NCI-H1436 treated with DMSO at 0.1 percent for 48 hours (cell line): ENCODE measurements around the gene RALGPS1.

ENCODE experiments used
- DNase-seq: peaks from one replicate; lab custom pipeline; 2025; lab: John Stamatoyannopoulos, UW

RALGPS1 gene

DNA sequence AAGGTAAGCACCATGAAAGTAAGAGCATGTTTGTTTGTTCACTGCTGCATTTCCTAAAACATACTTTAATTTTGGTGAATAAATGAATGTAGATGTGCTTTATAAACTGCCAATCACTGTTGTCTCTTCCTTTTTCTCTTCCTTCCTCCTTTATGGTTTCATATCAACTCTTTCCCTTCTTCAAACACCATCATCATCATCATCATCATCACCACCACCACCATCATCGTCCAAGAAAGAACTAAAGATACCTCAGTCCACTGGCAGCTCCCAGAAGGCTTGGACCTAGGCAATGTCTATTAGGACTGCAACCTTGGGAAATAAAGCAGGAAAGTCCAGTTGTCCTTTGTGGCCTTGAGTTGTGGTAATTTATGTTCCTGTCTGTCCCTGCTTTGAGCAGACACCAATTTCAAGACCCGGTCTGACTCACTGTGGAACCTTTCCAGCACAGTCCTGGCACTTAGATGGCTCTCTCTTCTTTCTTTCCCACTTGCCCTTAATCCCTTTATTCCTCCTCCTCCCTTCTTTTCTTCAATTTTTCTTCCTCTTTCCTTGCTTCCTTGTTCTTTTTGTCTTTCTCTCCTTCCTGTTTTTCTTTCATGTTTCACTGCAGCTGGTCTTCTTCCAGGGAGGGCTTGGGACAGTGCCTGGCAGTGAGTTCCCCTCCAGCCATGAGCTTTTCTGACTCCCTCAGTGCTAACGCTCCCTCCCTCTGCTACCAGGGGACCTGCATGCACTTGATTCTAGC lies 108.5 kb downstream of the RALGPS1 start:
- DNase-seq, result no peak

DNA sequence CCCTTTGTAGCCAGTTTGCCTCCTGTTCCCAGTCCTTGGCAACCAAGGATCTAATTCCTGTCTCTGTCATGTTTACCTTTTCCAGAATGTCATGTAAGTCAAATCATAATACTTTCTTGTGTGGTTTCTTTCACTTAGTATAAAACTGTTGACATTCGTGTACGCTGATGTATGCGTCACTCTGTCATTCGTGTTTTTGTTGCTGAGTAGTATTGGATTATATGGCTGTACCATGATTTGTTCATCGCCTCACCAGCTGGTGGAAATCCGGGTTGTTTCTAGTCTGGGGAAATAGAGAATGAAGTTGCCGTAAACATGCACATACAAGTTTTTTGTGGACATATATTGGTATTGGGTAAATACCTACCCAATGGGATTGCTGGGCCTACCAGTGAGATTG lies 110.5 kb downstream of the RALGPS1 start:
- no peak for DNase-seq

DNA sequence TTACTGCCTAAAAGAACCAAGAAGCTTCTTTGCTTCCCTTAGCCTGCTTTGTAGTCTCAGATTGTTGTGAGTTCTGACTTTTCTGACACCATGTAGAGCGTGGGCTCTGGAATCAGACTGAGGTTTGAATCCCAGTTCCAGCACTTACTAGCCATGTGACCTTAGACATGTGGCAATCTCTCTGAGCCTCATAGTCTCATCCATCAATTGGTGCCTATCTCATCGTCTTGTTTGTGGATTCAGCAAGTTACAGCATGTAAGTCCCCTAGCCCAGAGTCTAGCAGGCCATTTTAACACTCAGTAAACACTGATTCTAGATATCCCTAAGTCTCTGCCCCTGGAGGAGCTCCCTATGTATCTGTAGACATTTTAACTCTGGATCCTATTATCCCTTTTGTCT lies 113.1 kb downstream of the RALGPS1 start:
- no peak for DNase-seq

DNA sequence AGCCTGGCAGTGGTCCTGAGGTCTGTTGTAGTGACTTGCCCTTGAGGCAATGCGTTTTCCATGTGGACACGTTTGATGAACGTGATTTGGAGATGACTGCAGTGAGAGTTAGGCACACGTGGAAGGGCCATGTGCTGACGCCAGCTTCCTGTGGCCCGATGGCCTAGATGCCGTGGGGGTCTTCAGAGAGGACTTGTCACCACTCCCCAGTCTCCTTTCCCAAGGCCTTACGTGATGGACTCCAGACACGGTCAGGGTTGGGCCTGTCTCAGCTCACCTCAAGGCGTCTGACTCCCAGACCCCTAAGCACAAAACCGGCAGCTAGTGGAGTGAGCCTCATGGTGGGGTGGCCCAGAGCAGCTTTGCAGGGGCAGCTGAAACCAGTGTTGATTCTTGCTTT lies 115.0 kb downstream of the RALGPS1 start:
- no peak for DNase-seq

DNA sequence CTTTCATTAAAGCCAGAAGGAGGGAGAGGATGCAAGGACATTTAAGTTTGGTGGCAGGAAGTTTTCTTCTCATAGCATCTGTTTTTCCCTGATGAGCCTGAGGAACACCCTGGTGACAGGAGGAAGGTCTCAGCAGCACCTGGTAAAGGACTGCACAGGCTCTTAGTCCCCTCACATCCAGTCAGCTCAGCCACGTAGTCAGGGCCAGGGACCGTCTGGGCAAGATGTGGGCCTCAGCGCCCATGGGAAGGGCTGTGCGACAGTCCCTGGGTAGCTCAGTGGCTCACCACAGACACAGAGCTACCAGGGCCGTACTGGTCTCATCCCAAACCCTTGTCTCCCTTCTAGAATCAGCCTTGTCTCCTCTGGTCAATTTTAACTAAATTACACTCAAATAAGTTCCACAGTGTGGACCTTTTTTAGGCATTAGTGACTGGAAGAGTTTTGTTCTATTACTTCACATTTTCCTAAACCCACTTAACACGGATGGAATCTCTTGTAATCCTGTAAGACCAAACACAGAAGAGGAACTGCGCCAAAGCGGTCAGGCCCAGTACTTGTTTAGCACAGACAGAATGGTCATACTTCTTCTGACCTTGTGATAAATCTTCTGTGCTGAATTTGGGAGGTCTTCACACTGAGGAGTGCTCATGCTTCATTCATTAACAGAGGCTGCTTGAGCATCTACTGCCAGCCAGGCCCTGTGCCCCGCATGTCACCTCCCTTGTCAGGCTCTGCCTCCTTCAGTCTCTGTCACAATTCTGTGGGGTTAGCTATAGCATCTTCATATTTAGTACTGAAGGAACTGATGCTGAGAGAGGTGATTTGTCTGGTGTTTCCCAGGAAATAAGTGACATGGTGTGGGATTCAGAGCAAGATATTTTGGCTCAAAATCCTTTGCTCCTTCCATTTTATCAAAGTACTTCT lies 116.5 kb downstream of the RALGPS1 start:
- DNase-seq, result no peak

DNA sequence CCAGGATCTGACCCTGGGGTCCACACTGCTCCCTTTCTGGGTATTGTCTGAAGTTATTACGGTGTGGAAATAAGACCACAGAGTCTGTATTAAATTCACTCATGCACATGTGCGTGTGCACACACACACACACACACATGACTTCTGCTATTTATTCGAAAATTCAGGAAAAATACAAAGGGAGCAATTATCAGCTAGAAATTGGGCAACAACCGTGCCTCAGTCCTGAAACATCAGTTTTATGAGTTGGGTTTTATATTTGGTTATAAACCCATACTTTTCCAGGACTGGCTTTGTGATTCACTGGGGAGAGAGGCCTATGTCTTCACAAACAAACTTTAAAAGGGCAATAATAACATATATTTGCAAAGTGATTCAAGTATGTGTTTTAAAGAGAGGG lies 117.7 kb downstream of the RALGPS1 start:
- DNase-seq, result no peak

DNA sequence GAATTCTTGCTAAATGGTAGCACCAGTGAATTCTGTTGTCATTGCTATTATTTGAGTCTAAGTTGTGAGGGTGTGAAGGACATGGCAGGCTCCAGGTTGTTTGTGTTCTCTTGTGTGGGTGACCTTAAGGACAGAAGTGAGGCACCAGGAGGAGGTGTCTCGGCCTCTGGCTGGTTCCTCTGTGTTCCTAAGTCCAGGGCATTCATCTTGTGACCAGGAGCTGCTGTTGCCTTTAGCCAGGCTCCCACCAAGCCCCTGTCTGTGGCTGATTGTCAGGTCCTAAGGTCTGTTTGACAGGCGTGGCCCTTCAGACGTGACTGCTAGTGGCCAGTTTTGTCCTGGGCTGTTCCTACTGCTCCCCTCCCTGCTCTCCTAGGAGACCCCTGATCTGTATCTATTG lies 118.5 kb downstream of the RALGPS1 start:
- no peak for DNase-seq

DNA sequence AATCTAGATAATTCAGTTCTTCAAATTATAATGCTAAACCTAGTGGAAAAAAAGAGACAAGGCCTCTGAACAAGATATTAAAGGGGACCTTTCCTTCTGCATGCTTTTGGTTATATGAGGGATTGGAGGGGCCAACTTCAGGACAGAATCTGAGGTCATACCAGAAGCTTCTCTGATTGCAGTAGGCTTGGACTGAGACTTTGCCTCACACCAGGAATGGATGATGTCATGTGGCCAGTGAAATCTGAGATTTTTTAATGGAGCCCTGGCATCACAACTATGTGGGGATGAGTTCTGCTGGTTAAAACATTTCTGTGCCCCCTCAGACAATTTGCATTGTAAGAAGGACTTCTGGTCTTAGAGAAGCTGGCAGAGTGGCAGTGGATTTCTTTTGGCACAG lies 119.2 kb downstream of the RALGPS1 start:
- no peak for DNase-seq

DNA sequence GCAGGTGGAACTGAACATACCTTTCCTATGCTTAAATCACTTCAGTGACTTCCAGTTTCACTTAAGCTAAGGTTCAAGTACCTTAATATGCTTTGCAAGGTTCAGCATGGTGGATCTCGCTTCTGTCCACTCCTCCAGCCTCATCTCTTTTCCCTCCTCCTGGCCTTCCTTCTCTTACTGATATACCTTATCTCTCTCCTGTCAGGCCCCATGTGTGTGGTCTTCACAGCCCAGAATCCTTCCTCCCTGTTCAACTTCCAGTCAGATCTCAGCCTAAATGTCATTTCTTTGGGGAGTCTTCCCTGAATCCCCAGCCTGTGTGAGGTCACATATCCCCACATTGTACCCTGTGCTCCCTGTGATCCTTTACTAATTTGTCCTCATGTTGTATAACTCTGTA lies 120.1 kb downstream of the RALGPS1 start:
- DNase-seq, result no peak

DNA sequence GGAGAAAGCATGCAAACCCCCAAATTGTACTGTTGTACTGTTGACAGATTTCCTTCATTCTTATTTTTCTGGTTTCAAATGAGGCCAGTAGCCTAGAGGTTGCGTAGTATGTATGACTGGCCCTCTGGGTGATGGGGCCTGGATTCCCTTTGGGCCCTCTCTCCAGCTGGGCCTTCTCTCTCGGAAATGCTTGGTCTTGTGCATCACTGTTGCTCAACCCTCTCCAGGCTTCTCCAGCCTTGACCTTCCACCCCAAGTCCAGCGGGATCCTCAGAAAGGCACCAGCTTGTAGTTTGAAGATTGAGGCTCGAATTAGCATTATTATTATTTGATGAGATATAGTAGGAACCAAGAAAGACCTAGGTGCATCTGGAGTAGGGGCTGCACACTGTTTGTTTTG lies 120.8 kb downstream of the RALGPS1 start:
- DNase-seq, result no peak

DNA sequence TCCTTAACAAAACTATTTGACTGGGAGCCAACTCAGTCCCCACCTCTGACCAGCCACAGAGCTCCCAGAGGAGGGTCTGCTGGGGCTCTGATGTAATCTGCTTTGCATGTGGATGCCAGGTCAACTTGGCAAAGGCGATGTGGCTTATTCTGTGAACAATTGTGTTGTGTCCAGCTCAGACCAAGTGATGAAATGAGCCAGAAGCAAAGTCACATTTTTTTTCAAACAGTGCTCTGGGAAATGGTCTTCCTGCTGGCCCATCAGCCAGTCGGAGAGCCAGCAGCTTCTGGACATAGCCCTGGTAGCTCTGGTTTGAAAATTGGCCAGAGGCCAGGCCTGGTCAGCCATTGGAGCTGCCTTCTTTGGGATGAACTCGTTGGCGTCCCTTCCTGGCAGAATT lies 121.4 kb downstream of the RALGPS1 start:
- DNase-seq, result no peak

DNA sequence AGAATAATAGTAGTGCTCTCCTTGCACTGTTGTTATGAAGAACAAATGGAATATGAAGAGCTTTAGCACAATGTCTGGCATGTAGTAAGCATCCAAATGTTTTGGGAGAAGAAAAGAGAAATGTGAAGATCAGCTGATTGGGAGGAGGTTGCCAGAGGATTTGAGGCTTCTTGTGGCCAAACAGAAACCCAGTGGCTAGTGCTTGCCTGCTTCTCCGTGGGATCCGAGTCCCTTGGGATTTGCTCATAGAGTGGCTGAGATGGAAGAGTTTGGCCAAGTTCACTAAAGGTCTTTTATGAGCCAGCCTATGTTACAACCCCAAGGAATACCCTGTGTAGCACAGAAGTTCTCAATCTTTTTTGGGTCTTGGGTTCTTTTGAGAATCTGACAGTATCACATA lies 121.9 kb downstream of the RALGPS1 start:
- no peak for DNase-seq

DNA sequence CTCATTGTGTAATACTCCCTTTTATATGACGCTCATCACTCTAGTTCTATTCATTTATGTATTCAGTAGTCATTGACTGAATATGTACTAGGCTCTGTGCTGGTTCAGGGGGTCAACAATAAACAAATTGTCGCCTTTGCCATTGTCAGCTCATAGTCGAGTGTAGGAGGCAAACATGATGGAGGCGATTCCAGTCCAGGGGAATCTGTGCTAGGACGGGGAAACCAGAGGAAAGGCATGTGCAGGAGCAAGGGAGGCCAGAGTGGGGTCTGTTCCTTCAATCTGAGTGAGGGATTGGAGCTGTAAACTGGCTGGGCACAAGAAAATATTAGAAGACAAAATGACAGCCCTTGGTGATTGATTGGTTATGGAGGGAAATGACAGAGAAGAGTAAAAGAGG lies 123.9 kb downstream of the RALGPS1 start:
- DNase-seq, result no peak

DNA sequence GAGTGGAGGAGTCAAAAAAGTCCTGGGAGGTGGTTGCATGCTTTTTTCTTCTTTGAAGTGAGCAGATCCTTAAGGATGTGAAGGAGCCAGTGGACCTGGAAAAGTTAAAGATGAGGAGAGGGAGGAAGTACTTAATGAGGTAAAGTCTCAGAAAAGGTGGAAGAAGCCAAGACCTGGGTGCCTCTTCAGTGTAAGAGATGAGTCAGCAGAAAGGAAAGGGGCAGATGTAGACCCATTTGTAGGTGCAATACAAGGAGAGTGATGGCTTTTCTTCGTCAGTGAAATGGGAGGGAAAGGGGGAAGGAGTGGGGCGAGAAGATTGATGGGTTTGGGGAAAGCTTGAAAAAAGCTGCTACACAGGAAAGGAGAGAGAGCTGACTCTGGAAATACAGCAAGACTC lies 124.9 kb downstream of the RALGPS1 start:
- no peak for DNase-seq

DNA sequence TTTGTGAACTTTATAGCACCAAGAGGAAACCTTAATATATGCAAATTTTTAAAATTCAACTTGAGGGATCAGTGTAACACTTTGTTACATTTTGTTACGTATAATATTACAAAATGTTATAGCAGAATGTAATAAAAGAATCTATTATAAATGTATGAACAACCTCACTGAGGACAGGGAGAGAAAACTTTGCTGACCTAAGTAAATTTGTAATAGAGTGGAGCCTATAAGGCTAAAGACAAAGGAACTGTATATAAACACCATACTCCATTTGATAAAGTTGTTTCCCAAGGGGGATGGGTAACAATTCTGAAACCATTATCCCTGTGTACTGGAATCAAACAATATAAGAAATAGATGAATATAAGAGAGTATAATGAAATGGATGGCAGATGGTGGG lies 130.6 kb downstream of the RALGPS1 start:
- no peak for DNase-seq

DNA sequence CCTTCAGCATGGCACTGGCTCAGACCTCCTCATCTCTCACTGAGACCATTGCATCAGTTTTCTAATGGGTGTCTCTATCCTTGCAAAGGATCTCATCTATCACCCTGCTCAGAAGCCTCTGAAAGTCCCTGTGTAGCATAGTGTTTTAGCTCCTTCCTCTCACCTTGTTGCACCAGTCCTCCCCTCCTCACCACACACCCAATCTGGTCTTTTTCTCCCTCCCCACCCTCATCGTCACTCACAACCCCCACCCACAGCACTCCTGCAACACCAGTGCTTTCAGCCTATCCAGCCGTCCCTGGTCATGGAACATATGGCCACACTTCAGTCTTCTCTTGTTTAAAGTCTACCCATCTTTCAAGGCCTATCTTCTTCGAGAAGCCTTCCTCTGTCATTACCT lies 133.4 kb downstream of the RALGPS1 start:
- no peak for DNase-seq

DNA sequence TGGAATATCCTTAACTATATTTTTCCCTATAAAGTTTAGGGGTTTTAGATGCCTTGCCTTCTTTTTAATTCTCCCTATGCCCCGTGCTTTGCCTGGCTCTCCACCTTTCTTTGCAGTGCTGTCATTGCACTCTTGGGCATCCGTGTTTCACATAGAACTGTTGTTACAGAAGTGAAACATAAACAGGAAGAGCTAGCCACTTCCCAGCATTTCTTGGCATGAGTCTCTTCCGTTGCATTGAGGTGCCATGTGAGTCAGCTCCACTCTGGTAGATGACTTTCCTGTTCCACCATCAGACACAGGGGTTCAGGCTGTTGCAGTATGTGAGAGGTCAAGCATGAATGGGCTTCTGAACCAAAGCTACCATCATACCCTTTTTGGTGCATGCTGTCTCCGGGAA lies 134.5 kb downstream of the RALGPS1 start:
- DNase-seq, result no peak

DNA sequence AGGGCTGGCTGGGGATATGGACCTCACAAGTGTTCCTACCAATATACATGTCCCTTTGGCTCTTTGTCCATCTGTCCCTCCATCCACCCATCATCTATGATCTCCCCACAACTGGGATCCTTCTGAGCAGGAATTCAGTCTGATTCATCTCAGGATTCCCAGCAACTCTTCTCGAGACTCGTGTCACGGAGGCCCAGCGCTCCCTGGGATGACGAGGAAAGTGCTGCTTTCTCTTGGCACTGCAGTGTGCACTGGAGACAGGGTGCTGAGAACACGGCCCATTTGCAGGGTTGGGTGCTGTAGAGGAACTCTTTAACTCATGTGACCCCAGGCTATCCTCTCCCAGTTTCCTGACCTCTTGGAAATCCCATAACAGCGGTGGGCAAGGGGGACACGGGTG lies 135.0 kb downstream of the RALGPS1 start:
- no peak for DNase-seq

DNA sequence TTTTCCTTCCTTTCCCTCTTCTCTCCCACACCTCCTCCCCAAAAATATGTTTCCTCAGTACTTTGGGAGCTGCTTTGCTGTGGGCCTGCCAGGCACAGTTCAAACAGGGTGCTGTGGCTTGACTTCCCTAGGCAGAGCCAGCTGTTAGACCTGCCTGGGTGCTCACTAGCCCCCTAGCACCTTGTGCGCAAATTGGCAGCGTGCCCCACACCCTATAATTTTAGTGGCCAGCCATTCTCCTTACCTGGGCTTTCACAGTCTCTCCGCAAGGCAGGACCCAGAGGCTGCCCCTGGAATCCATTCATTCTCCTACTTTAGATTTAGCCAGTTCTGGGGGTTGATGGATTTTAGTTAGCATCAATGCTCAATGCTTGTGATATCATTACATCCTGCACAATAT lies 135.6 kb downstream of the RALGPS1 start:
- no peak for DNase-seq

DNA sequence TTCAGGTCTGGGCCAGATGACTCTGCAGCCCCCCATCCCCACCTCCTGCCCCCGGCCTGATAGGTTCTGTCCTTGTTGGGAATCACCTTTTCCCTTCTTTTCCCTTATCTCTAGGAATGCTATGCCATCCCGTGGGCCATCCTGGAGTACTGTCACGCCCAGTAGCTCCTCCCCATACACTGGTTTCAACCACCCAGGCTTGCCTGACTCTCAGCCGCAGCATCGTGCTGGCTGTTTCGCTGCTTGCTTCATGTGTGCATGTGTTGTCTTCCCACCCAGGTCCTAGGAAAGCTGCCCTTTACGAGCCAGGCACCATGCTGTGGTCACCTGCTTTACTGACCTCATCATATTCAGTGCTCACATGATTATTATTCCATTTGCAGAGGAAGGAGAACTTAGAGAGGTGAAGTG lies 136.0 kb downstream of the RALGPS1 start:
- no peak for DNase-seq

DNA sequence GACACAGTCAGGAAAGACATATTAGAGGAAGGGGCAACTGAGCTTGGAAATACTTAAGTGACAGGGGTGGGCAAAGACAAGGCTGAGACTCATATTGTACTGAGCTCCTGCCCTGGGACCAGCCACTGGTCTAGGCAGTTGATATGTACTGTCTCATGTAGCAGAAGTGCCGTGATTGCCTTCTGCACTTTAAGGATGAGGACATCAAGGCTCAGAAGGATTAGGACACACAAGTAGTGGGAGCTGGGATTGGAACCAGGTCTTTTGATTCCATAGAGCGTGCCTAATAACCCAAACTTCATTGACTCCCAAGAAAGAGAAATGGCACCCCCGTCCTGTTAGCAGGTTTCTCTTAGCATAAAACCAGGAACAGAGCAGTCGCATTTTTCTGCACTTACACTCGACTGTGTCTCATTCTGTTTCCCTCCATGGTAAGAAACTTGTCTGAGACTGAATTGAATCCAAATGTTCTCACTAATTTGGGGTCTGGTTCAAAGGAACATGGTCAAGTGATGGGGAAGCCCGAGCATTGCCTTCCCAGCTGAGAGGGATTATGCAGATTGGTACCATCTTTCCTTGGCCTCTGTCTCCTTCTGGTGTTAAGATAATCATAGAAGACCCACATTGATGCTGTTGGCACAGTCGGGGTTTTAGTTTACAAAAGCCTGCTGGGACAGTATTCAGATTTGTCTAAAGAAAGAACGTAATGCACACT lies 137.5 kb downstream of the RALGPS1 start:
- no peak for DNase-seq

DNA sequence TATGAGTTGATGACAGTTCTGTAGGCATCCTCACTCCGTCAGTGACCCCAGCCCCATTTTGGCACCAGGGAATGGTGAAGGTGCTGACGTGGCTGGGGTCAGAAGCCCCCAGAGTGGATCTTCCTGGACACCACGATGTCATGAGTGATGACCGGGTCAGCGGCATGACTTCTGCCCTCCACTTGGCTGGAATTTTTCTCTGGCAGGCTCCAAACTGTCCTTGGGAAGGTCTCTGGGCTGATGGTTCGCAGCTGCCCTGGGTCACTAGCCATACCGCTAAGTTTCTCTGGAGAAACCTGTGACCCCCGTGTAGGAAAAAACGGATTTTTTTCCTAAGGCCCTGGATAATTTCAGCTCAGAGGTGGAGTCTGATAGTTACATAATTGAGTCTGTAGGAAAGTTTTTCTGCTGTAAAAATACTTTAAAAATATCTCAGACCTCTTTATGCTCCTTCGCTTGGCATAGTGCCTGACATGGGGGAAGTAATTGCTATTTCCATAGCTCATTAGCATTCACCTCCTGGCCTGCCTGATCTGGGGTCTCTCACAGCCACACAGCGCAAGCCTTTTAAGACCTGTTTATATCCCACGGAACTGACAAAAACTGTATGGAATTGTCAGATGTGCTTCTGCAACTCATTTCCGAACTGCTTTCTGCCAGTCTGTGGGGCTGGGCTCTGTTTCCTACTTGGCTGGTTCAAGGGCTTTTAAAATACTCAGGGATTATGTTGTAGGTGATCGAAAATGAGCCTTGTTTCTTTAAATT lies 138.7 kb downstream of the RALGPS1 start:
- no peak for DNase-seq
